HG02588 (cell line): Measurements from ENCODE around the gene PCNX1.
"Not testable (repeated sequence)": the region's sequence is repeated elsewhere in the genome, so short reads cannot be mapped to it uniquely, and the experiment has no call there.

Experiments
- ATAC-seq: cut with Tn5 transposase; IDR thresholded peaks from one replicate; pipeline ENCODE4 v1.9.1; 2021; ENCODE audit warnings: mild to moderate bottlenecking, moderate library complexity; ENCODE audit not compliant: unreplicated experiment

Gene PCNX1

DNA sequence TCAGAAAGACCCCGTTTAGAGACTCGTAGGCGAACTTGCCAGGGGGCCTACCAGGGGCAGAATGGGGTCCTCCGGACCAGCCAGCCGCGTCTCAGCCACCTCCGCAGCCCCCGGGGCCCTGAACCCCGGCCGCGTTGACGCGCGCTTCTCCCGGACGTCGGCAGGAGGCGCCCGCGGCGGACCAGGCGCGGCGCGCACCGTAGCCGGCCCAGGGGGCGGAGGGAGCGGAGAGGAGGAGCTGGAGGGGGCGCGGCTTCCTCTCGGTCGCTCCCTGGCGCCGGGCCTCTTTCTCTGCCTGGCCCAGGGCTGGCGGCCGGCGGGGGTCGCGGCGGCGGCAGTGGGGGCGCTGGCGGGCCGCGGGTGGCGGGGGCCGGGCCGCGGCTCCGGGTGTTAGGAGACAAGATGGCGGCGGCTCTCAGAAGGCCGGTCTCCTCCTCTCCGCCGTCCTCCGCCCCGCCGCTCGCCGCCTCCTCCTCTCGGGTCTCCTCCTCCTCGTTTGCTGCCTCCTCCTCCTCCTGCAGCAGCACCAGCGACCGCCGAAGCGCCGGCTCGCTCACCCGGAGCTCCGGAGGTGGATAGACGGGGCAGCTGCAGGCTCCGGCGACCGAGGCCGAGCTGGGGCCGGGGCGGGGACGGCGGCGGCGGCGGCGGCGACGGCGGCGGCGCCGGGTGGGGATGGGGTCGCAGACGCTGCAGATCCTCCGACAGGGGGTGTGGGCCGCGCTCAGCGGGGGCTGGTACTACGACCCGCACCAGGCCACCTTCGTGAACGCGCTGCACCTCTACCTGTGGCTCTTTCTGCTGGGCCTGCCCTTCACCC is at the start of gene PCNX1:
Gene PCNX1 (plus strand): TSS at position 284 of the 820 bp plus-strand sequence. CDS start 392 bp downstream, at position 676.
- peak; percentile 79 for ATAC-seq

DNA sequence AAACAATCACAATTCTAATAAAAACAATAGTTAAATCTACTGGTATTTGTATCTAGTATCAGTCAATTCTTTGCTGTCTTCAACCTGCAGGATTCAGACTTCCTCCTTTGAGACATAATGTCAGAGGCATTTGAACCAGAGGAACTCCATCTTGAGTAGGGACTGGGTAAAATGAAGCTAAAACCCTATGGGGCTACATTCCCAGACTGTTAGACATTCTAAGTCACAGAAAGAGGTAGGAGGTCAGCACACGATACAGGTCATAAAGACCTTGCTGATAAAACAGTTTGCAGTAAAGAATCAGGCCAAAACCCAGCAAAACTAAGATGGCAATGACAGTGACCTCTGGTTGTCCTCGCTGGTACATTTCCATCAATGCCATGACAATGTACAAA is 49.8 kb upstream of the PCNX1 start:
- ATAC-seq, result no peak

DNA sequence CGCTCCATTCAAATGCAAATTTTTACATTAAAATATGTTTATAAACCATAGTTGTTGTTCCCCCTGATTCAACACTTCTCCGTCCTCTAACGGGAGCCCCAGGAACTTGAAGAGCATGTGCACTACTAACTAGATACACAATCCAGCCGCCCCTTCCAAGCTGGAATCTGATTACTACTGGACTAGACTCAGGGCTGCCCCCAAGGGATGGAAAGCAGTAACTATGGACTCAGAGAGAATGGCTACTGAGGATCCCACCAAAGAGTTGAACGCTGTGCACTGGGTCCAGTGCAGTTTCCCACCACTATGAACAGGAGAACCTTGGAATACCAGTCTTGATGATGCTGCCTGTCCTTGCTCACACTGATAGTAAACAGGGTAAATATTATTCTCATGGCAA is 48.6 kb upstream of the PCNX1 start:
- no peak for ATAC-seq

DNA sequence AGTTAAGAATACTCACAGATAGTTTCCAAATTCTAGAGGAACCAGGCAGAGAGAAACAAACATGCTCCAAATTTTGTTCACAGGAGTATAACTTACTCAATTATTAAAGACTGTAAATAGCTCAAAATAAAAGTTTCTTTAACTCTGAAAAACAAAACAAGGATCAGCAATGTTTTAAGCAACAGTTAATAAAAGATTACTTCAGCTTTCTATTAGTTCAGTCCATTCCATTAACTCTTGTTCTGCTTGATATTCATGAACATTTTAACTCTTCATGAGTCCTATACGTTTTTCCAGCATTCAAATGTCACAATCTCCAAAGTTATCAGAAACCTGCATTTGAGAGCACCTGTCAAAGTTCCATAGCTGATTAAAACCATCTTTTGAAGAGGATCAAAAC is 40.3 kb upstream of the PCNX1 start:
- ATAC-seq, result not testable (repeated sequence)

DNA sequence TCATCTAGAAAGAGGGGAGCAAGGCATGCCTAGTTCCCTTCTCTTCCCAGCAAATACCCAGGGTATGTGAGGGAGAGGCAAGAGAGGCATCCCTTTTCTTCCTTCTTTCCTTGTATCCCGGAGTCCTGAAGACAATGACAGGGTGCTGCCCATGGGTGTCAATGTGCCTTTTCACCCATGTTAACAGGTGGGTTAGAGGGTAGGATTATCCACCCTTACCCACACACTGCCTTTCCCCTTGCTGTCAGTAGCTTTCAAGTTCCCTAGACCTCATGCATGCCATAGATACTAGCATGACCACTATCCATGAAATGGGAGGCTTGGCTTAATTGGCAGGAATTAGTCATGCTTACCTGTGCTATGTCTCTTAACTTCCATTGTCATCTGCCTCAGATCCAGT is 36.3 kb upstream of the PCNX1 start:
- no peak for ATAC-seq

DNA sequence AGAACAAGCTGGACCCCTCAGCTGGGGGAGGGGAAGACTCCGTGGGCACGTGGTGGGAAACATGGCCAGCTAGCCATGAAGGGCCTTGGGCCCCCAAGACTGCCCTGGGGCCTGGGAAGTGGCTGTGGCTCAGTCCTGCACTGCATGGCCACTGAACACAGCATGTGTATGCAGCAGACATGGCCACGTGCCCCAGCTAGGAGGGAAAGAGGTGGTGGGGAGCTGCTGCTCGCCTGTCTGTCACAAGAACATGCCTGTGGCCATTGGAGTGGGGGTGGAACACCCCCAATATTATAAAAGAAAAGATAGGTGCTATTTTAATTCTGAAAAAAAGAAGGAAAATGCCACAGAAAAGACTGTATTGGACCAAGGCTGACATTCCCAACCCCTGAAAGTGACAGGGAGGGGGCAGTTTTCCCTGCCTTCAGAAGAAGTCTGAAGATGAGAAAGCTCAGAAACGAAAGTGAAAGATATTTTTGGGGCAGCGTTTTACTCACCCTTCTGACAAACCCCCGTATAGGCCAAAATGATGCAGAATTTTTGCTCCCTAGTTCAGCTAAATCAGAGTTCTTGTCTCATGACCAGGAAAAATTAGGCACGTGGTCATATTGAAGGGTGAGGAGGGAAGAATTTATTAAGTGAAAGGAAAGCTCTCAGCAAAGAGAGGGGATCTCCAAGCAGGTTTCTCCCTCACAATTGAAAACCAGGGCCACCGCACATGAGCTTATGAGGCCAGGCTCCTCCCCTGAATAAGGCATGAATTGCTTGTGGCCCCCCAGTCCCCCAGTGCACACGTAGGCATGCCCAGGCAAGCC is 35.2 kb upstream of the PCNX1 start:
- no peak for ATAC-seq

DNA sequence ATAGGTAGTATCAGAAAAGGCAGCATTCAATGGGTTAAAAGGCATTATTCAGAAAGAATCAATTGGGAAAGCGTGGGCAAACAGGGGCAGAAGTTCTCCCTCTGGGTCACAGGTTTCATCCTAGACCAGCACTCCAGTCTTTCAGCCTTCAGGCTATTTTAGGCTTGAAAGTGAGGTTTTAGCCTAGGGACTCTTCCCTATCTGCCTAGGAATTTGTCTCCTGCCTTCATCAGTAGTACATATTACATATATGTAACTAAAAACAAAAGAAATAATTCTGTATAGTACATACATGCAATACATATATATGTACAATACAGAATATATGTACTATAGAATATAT is 34.6 kb upstream of the PCNX1 start:
- no peak for ATAC-seq

DNA sequence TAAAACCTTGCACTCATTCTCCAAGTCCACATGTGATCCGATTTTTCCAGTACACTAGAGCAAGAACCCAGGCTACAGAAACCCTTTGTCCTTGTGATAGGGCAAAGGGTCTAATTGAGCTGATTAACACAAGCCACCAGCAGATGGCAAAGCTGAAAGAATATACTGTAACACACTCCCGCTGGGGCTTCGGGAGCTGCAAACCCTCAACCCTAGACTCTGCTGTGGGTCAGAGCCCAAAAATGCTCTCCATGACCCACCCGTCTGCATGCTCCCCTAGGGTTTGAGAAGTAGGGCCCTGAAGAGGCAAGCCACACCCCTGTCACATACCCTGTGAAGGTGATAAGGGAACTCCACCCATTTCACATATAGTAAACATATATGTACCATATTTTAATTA is 33.6 kb upstream of the PCNX1 start:
- no peak for ATAC-seq

DNA sequence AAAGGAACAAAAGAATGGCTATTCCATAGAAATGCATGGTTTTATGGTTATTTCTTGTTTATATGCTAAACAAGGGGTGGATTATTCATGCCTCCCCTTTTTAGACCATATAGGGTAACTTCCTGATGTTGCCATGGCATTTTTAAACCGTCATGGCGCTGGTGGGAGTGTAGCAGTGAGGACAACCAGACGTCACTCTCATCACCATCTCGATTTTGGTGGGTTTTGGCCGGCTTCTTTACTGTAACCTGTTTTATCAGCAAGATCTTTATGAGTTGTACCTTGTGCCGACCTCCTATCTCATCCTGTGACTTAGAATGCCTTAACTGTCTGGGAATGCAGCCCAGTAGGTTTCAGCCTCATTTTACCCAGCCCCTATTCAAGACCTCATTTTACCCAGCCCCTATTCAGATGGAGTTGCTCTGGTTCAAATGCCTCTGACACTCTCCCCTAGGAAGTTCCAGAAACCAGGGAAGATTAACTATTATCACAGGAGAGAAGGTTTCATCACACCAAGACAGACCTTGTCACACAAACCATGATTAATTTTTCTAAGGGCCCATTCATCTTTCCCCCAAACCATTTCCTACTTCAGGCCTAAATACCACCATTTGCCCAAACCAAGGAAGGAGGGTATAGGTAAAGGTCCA is 31.3 kb upstream of the PCNX1 start:
- ATAC-seq, result not testable (repeated sequence)

DNA sequence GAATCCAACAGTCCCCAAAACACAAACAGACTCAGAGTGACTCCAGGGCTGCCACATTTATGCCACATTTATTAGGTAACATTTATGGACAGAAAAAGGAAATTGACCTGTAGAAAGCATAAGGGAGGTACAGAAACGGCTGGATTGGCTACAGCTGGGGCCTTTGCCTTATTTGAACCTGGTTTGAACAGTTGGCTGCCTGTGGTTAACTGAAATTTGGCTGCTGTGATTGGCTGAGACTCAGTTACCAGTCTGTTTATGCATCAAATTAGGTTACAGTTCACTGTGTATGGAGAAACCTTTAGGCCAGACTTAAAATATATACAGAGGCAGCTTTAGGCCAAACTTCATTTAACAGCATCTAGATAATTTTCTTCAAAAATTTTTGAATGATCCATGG is 27.8 kb upstream of the PCNX1 start:
- no peak for ATAC-seq

DNA sequence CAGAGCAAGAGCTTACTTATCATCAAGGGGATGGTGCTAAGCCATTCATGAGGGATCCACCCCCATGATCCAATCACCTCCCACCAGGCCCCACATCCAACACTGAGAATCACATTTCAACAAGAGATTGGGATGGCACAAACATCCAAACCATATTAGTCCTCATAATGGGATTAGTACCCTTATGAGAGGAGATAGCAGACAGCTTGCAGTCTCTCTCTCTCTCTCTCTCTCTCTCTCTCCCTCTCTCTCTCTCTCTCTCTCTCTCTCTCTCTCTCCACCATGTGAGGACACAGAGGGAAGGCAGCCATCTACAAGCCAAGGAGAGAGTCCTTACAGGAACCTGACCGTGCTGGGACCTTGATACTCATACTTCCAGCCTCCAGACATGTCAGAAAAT is 26.4 kb upstream of the PCNX1 start:
- ATAC-seq, result not testable (repeated sequence)

DNA sequence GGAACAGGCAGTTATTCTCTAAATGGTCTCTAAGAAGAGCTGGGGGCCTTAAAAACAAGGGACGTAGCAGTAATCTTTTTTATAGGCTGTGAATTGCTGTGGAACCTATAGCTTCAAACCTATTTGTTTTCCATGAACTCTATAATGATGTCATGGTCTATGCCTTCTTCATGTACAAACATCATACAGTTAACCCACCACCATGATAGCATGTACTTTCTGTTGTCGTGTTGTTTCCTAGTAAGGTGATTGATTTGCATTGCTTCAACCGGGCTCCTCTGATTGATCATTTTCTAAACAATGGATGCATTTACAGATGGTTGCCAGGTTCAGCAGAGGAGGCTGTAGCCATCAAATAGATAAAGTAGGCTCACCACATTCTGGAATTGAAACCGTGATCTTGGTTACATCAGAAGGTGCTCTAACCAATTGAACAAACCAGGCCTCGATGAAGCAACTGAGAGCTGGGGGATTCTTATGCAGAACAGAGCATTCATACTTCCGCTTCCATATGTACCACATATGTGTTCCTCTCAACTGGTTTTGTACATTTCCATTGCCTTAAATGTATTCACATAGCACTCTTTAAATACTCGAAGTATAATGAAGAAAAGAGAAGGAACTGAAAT is 25.6 kb upstream of the PCNX1 start:
- peak; percentile 45 for ATAC-seq

DNA sequence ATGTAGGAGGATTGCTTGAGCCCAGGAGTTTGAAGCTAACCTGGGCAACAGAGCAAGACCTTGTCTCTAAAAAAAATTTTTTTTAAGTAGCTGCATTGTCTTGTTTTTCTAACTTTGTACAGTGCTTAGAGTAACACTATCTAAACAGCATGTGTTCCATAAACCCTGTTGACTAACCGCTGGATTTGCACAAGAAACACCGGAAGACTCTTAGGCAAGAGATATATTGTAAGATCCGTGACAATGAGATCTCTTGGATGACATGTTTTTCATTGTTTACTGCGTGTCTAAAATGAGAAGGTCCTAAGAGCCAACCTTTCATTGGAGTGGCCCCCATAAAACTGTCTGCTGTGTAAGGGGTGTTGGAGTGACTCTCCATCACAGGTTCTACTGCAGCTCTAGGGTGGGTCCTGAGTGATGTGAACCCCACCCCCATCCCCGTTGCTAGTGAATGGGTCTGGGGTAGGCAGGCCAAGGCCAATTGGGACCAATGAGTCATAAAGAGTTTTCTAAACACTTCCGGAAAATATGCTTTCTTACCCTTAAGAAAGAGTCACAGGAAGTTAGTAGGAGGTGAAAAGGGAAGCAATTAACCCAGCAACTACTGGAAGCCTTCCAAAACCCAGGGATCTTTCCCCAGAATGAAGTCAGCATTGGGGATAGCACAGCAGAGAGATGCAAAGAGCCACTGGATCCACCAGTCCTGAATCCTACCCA is 24.3 kb upstream of the PCNX1 start:
- ATAC-seq, result no peak

DNA sequence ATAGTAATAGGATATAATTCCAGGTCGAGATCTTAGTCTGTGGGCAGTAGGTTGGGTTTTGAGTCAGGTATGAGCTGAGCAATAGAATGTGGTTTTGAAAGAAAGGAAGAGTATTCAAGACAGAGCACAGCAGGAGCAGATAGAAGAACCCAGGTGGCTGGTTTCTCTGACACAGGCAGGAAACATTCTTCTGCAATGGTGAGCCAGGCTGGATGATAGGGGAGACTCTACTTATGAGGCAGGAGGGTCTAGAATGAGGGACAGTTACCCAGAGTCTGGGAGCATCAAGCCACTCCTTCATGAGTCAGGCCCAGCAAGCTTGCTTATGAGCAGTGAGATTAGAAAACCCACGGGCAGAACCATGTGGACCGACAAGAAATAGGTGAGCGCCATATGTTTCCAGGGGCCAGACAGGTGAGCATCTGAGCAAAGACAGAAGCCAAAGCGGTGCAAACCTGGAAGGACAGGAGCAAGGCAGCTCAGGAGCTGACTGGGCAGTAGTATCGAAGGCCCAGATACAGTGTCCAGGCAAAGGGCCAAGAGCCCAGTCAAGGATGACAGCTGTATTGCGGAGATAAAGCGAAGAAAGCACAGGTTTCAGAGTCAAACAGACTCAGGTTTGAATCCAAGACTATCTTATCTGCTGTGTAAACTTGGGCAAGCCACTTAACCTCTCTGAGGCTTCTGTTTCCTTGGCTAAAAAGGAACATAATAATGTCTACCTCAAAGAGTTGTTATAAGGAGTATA is 22.5 kb upstream of the PCNX1 start:
- ATAC-seq, result no peak

DNA sequence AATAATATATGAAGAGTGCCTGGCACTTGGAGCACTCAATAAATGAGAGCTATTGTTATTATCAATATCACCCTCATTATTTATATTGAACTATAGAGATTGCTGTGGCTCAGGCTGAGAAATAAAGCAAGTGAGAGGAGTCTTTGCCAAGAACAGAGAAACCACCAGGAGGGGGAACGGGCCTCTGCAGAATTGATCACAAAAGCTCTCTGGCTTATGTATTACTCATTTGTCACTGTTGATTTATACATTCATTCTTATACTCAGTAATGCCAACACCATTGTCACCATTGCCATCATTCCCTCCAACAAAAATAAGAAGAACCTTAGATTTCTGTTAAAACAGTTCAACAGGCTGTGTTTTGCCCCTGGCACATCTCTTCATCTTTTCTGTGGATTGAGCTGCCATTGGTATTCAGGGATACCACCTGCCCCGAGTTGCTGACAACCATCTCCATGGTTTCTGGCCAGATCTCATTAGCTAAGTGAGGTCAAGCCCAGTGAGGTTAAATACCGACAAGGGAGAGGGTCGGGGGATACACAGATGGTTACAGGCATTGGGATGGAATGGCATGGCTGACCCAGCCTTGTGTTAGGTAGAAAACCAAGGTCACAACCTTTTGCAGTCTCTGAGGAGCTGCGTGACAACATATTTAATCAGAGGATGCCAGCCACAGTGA is 21.8 kb upstream of the PCNX1 start:
- ATAC-seq, result no peak

DNA sequence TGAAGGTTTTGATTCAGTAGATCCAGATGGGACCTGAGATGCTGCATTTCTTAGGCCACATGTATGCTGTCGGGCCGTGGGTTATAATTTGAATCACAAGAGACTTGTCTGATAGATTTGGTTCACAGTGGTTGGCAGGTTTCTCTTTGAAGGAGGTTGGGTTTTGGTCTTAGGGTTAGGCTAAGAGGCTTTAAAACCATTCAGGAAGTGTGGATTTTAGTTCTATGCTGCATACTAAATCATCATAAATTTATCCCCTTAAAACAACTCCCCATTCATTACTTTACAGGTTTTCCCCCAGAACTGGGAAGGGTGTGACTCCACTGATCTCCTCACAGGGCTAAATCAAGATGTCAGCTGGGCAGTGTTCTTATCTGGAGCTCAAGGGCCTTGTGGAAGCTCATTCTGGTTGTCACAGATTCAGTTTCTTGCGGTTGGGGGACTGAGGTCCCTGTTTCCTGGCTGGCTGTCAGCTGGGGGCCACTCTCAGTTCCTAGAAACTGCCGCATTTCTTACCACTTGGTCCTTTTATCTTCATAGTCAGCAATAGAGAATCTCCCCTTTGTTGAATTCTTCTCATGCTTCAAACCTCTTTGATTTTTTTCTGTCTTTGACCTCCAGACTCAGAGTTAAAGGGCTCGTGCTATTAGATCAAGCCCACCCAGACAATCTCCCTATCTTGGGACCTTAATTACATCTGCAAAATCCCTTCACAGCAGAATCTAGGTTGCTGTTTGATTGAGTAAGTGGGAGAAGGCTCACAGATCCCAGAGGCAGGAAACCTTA is 20.6 kb upstream of the PCNX1 start:
- ATAC-seq, result no peak

DNA sequence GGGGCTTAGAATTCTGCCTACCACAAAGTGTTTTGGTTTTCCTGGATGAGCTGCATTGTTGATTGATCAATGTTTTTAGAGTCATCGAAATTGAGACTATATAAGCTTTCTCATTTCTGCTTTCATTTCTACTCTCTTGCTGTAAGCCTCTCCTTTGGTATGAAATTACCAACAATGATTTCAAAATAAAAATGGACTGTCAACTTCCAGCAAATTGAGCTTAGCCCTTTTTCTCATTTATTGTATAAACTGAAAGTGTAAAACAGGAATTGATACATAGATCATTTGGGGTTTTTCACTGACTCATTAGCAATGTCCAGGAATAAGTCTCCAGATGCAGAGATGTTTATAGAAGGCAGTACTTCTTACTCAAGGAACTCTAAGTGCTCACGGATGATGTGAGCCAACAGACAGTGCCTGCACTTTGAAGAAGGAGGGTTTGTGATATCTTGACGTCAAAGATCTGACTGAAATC is 20.0 kb upstream of the PCNX1 start:
- ATAC-seq, result peak; percentile 38

DNA sequence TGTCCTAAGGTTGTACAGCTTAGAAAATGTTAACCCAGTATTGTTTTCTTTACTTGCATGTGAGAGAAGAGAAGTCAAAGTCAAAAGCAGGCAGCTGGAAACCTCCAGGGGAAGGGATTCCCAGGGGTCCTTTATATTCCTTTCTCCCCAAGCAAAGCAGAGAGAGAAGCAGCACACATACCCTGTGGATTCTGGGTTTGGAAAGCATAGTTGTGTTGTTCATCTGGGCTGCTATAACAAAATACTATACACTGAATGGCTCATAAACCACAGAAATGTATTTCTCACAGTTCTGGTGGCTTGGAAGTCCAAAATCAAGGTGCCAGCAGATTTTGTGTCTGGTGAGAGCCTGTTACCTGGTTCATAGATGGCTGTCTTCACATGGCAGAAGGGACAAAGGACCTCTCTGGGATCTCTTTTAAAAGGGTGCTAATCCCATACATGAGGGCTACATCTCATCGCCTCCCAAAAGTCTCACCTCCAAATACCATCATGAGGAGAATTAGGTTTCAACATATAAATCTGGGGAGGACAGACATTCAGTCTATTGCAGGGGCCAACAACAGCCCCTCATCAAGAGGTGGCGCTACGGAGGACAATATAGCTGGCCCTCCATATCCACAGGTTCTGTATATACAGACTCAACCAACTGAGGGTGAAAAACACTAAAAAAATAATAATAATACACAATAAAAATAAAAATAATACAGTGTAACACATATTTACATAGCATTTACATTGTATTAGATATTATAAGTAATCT is 19.3 kb upstream of the PCNX1 start:
- ATAC-seq, result no peak
